Kidney tubule cell (primary cell): ENCODE results near the gene BMPR1B.

Experiments
- DNase-seq: peaks from one replicate; pipeline ENCODE4 v3.0.0-alpha.2; 2018; ENCODE audit warnings: low spot score

Gene BMPR1B

DNA sequence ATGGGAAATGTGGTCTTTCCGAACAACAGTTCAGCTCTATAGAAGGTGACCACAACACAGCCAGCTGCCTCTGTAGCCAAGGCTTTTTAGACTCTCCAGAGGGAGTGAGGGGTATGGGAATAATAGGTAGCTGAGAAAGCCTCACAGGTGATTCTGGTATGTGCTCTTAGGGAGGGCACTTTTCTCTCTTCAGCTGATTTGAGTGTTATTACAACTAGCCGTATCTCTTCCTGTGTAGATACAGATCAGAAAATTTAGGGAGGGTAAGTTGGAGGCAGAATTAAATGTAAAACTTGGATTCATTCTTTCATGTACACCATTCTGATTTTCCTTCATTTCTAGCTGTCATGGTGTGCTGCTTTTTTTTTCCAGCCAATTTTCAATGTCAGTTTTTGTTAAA lies 154.9 kb downstream of the BMPR1B start:
- no peak for DNase-seq

DNA sequence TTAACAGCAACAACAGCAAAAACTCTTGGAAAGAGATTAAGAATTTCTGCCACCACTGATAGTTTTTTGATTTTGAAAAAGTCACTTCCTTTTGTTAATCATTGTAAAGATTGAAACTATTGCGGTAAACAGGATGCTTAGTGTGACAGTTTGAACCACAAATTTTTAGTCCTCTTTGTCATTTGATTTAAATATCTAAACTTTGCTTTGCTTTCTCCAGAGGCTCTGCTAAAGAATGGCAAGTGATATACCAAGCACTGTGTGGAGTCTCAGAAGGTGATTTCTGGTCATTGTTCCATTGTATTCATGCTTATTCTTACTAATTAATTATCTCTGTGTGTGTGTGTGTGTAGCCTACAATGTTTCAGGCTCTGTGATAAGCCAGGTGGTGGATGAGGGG lies 155.6 kb downstream of the BMPR1B start:
- no peak for DNase-seq

DNA sequence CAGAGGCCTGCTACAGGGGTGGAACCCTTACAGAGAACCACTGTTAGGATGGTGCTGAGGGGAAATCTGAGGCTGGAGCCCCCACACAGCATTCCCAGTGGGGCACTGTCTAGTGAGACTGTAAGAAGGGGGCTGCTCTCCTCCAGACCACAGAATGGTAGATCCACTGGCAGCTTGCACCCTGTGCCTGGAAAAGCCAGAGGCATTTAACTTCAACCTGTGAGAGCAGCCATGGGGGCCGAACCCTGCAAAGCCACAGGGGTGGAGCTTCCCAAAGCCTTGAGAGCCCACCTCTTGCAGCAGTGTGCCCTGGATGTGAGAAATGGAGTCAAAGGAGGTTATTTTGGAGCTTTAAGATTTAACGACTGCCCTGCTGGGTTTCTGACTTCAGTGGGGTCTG lies 159.4 kb downstream of the BMPR1B start:
- DNase-seq, result no peak

DNA sequence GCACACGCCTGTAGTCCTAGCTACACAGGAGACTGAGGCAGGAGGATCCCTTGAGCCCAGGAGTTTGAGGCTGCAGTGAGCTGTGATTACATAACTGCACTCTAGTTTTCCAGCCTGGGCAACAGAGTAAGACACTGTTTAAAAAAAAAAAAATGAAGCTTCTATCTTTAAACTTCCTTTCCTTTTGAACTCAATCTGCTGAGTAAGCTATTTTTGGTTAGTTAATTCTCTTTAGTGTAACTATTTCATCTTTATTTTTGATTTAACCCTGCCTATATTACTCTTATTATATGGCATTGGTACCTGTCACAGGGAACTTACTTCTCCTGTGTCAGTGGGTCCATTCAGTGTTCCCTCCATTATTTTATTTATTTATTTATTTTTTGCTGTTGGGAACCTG lies 160.8 kb downstream of the BMPR1B start:
- no peak for DNase-seq

DNA sequence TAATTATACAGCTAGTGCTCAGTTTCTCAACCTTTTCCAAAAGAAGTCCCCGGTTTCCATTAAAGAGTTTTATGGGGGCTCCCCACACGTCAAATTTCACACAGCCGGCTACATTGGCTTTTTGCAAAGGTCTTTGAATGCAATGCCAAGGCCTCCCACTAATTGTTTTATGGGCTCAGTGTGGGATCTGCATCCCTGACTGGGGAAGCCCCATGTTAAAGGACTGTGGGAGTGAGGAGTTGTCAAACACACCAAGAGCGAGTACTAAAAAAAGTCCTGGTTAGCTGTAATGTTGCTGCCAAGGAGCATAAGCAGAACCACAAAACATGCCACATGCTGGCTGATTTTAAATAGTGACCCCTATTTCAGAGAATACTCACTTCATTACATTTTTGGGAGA lies 162.6 kb downstream of the BMPR1B start:
- DNase-seq, result no peak

DNA sequence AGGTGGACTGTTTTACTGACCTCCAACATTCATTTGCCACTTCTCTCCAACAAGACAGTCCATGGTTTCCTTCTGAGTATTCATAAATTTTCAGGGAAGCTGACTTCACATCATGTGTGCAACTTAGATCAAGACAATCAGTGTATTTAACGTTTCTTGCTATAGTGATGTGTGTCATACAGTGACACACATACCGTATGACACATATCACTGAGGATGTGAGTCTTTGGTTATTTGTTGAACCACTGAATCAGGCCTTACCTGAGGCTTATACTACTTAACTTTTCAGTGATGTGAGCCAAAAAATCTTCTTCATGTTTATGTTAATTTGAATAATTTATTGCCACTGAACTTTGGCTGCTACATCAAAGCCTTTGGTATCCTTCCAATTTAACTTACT lies 166.8 kb downstream of the BMPR1B start:
- DNase-seq, result peak; percentile 22

DNA sequence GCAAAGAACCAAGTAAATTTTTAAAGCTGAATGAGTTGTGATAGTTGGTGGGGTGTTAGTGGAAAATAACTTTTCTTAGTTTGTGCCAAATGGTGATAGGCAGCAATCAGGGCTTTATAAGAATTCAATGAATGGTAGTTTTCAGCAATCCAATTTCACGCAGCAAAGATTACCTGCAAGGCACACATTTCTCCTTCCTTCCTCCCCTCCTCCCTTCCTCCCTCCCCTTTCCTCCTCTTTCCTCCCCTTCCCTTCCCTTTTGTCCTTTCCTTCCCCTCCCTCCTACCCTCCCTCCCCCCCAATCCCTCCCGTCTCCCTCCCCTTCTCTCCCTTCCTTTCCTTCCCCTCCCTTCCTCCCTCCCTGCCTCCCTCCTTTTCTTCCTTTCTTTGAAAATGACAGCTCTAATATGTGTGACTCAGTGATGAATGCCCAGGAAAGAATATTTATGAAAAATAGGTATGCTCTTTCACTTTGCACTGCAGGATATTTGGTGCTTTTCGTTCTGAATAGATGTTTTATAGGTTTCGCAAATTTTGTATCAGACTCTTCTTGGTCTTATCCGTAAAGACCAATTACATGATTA lies 168.1 kb downstream of the BMPR1B start:
- DNase-seq, result no peak

DNA sequence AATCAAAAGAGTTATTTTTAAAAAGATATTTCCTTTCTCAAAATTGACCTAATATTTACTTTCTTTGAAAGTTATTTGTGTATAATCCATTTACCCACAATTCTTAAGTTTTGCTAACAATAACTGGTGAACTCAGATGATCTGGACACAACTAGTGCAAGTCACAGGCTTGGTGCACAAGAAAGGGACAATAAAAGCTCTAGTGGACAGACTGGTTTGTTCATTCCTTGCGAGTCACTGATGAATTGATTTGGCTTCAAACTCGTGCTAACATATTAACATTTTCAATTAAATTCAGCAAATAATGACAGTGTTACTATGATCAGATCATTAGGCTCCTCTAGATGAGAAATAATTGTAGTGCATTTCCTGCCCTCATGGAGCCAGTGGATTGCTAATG lies 169.2 kb downstream of the BMPR1B start:
- DNase-seq, result no peak

DNA sequence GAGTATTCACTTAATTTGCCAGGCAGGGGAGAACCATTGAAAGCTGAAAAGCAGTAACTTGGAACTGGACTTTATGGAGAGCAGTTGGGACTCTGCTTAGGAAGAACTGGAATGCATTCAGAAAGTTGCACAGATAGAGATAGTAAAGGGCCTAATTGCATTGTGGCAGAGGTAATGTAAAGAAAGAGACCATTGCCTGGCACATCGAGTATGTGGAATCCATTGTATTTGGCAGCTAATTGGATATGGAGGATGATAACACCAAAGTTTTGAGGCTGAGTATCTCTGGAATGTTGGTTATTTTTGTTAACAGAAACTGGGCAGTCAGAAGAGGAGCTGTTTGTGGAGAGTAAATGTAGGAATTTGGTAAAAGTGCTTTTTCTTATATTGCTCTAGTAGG lies 169.9 kb downstream of the BMPR1B start:
- DNase-seq, result no peak

DNA sequence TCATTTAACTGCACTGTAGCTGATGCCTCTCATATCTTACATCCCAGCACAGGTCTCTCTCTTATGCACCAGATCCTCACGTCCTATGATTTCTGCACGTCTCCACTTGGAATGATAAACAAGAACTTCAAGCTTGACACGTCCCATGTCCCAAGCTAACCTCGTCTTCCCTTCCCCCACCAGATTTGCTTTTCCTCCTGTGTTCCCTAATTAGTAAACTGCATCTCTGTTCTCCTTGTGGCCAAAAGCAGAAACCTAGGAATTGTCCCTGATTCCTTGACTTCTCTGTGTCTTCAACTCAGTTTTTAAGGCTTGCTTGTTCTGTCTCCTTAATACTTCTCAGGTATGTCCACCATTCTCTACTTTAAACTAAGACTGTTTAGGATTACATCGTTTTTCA lies 171.9 kb downstream of the BMPR1B start:
- no peak for DNase-seq

DNA sequence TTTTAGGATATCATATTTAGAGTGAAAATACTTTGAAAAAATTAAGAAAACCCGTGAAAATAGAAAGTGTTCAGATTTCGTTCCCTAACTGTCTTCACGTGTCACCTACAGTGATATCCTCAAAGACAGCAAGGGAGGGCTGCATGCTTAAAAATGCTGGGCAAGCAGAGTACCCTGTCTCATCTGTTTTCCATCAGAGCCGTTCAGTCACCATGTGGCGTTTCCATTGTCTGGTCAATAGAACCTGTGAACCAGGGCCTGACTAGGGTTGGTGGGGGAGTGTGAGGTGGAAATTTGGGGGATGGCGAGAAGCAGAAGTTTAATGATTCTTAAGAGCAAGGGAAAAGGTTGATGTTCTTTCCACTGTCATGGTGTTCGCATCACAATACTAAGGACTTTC lies 173.9 kb downstream of the BMPR1B start:
- DNase-seq, result no peak

DNA sequence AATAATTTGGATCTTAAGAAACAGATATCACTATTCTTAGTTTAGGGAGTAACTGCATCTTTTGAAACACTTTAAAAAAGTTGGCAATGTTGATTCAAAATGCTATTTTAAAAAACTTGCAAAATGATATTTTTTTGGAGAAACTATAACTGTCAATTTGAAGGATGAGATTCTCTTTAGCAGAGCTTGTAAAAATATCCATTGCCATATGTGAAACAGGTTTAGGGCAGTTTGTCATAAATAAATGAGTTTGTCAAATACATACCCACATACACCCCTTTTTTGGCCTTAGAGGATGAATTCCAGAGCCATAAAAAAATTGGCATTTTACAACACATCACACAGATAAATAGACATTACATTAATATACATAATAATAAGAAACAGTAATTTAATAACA lies 174.6 kb downstream of the BMPR1B start:
- DNase-seq, result no peak

DNA sequence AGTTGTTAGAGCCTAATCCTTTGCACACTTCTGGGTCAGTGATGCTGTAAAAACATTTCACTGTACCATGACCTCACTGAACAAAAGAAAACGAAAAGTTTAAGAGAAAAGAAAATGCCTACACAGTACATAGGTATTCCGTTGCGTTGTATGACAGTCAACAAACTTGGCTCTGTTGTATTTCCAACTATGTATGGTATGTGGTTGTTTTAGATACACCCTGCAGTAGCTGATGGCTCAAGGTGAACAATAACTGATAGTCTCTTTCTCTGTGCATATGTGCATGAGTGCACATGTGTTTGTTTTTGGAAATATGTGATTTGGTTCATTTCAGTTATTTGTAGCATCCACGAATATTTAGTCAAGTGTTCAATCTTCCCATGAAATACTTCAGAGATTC lies 176.0 kb downstream of the BMPR1B start:
- DNase-seq, result peak; percentile 14

DNA sequence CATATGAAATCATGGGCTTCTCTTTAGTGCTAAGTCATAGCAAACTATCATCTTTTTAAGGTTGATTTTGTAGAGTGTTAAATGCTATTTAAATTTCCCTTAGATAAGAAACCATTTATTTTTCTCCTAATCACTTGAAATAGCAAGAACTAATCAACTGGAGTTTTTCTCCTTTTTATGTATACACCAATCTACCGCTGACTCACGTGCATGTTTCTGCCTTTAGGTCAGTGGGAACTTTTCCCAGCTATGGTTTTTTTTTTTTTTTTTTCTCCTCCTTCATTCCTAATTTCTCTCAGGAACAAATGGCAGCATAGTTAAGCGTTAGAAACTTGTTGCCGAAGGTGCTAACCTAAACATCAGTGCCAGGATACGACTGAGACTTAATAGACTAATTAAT lies 176.4 kb downstream of the BMPR1B start:
- DNase-seq, result no peak

DNA sequence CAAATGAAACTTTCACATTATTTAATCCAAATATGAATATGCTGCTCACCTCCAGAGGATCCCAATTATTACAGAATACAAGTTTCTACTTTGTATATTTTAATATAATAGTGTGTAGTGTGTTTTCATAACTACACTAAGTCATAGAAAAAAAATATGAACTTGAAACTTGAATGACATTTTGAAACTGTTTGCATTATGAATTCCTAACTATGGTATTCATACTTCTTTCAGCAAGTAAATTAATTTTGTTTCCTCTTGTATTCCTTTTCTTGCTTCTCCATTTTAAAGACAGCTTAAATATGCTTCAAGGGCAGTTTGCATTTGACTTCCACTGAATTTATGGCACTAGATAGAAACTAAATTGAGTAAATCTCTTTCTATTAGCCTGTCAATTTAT lies 177.1 kb downstream of the BMPR1B start:
- no peak for DNase-seq

DNA sequence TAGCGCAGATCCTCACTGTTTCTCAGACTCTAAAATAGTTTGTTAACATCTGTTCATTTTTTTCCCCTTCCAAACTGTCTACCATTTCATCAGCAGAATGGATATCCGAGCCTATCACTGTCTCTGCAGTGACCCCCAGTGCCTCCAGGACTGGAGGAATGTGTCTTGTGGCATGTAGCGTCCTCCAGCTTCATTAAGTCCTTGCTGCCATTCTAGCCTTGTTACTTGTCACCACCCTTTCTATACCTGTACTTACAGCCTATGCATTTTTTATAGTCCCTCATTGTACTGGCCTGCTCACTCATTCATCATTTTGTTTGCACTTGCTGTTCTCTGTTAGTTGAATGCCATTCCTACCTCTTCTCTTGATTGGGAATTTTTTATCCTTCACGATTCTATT lies 179.1 kb downstream of the BMPR1B start:
- no peak for DNase-seq

DNA sequence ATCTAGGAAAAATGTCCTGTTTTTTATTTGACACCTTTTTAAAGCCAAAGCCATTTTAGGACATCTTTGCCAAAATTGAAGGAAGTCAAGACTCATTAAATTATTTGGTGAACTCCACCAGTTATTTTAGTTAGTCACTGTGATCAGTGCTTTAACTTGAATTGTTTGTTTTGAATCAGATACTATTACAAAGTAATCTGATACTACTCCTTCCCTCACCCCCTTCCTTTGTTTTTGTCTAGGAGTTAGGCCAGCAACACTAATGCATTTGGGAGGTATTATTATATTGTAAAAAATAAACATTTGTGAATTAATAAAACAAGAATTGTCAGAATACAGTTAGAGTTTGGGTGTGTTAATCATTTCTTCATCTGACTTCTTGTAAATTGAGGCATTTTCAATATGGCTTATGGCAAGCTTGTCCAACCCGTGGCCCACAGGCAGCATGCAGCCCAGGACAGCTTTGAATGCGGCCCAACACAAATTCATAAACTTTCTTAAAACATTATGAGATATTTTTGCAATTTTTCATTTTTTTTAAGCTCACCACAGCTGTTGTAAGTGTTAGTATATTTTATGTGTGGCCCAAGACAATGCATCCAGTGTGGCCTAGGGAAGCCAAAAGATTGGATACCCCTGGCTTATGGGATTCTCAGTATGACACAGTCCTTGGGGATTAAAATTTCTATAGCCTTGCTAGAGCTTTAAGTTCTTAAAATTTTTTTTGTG lies 182.2 kb downstream of the BMPR1B start:
- DNase-seq, result no peak

DNA sequence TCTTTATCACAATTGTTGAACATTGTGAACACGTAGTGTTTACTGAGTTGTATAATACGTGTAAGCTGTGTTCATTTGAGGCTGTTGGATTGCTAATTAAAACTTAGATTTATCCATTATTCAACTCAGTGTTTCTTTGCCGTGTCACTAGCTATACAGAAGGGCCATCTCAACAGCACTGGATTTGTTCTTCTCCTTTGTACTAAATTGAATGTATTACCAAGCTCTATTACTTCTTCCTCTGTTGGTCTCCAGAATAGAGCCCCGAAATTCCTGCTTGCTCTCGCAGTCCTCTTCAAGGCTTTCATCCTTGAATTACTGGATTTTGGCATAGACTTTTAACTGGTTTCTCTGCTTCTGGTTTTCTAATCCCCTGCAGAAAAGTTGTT lies 182.8 kb downstream of the BMPR1B start:
- no peak for DNase-seq

DNA sequence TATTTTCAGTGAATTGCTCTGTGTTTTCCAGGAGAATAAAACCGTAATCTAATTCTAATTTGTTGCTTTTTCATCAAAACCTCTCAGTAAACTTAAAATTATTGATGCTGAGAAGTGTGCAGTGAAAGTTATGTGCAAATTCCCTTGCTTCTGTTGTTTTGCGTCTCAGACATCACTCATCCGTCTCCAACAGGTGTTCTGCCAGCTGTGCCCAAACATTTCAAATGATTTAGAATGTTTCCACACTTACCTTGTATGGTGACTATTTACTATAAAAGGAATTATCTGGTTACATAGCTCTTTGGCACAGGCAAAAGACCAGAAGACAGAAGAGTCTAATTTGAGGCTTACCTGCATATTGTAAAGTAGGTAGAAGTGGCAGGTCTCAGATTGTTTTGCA lies 184.0 kb downstream of the BMPR1B start:
- no peak for DNase-seq

DNA sequence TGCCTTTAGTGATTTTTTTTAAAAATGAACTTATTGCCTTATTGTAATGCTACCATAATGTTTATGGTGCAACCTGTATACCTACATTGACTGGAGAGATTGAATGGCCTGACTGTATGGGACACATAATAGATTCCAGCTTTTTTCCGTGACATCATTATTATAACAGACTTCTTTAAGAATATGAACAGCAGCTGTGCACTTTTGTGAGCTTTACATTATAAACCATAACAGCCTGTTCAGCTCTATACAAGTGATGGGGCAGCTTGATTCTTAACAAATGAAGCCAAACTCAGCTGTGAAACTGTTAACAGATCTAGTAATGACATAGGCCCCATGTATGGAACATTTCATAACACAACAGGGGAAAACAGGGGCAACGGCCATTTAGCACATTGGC lies 187.0 kb downstream of the BMPR1B start:
- DNase-seq, result no peak

DNA sequence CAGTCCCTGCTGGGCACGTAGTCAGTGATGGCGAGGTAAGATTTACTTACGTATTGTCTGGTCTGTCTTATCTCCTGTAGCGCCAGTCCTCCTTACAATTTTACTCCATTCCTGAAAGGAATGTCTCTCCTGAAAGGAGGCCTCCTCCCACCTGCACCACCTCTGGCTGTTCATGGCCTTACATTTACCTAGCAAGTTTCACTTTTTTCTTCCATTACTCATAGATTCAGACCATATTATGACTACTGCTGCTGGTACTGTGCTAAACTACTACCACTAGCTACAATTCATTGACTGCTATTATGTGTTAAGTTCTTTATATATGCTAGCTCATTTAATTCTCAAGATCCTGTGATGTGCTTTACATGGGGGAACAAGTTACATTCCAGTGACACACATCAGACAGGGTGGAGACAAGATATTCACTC lies 189.9 kb downstream of the BMPR1B start:
- peak; percentile 13 for DNase-seq

DNA sequence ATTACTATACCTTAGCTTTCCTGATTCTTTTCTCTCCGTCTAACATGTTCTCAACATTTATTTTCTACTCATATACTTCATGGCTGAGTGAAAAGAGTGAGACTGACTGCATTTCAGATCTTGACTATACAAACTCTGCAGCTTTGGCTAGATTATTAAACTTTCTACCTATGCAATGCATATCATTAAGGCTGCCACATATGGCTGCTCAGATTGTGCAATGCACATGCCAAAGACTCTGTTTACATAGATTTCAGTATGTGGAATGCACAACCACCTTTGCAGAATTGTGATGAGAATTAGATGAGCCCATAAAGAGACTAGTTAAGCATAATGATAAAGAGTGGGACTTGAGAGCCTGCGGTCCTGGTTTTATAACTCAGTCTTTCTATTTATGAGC lies 196.5 kb downstream of the BMPR1B start:
- no peak for DNase-seq

DNA sequence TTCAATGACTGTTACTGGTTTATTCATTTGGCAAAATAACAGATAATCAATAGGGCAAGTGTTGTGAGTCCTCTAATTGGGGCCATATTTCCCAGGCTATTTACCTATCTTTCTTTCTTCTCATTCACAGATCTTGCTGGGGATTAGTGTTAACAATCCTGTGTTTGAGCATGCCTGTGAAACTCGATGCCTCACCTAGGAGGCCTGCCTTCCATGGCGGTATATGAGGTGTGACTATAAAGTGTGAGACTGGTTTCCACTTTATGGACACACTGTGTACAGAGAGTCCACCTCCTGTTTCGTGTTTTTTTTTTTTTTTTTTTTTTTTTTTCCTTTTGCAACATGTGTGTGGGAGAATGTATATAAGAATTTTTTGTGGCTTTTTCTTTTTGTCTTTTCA lies 199.3 kb downstream of the BMPR1B start:
- DNase-seq, result no peak

DNA sequence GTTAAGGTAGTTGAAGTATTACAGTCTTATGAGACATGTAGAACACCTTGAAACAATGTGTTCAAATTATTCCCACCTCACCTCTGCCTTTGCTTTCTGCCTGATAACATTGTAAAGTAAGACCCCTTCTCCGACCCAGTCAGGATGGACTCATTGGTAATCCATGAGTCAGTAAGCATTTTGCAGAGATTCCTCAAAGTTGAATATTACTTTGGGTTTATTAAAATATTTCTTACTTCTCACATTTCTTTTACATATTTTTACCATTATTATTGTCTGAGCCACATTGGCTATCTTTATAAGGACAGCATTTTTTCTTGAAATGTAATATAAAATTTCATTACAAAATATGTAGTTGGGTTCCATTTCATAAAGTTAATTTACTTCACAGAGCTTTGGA lies 201.6 kb downstream of the BMPR1B start:
- no peak for DNase-seq
